GM18870 (cell line): ENCODE results near the gene GNAS-AS1.

Experiments used
- ATAC-seq: cut with Tn5 transposase; IDR thresholded peaks from one replicate; pipeline ENCODE4 v1.9.1; 2021; ENCODE audit warnings: moderate library complexity; ENCODE audit not compliant: unreplicated experiment

GNAS-AS1 gene

GRCh38 chr20:58811334-58811733 is 39.4 kb downstream of the GNAS-AS1 start:
- no peak for ATAC-seq

- no peak for ATAC-seq
Measured at GRCh38 chr20:58810879-58811250, 39.8 kb downstream of the GNAS-AS1 start.

- ATAC-seq: no peak
Measured at GRCh38 chr20:58810116-58810878, 40.4 kb downstream of the GNAS-AS1 start.

- ATAC-seq: no peak
Measured at GRCh38 chr20:58808271-58809046, 42.2 kb downstream of the GNAS-AS1 start.

GRCh38 chr20:58807801-58808200 is 42.9 kb downstream of the GNAS-AS1 start:
- ATAC-seq: no peak

GRCh38 chr20:58803533-58803932 is 47.2 kb downstream of the GNAS-AS1 start:
- no peak for ATAC-seq

- ATAC-seq: no peak
Measured at GRCh38 chr20:58802061-58802460, 48.6 kb downstream of the GNAS-AS1 start.

GRCh38 chr20:58800134-58800871 is 50.4 kb downstream of the GNAS-AS1 start:
- ATAC-seq: no peak

GRCh38 chr20:58797371-58798338 is 53.0 kb downstream of the GNAS-AS1 start:
- no peak for ATAC-seq

- no peak for ATAC-seq
Measured at GRCh38 chr20:58795923-58796245, 54.8 kb downstream of the GNAS-AS1 start.

GRCh38 chr20:58795181-58795922 is 55.4 kb downstream of the GNAS-AS1 start:
- no peak for ATAC-seq

GRCh38 chr20:58794510-58795180 is 56.1 kb downstream of the GNAS-AS1 start:
- no peak for ATAC-seq

- no peak for ATAC-seq
Measured at GRCh38 chr20:58793512-58794420, 56.9 kb downstream of the GNAS-AS1 start.

- ATAC-seq: no peak
Measured at GRCh38 chr20:58792426-58792825, 58.3 kb downstream of the GNAS-AS1 start.

- no peak for ATAC-seq
Measured at GRCh38 chr20:58791286-58791685, 59.4 kb downstream of the GNAS-AS1 start.

GRCh38 chr20:58790454-58790853 is 60.2 kb downstream of the GNAS-AS1 start:
- ATAC-seq: no peak

GRCh38 chr20:58788896-58789544 is 61.7 kb downstream of the GNAS-AS1 start:
- ATAC-seq: no peak
